BLaER1 (cell line): ENCODE results near the gene CX3CR1.

Experiments
- H3K27ac ChIP-seq: shearing (Covaris generic); formaldehyde crosslinking; 2 replicates; pipeline ENCODE4 v1.8.1; 2022
- H3K27me3 ChIP-seq: shearing (Covaris generic); formaldehyde crosslinking; 2 replicates; pipeline ENCODE4 v1.8.1; 2022
- H3K36me3 ChIP-seq: shearing (Covaris generic); formaldehyde crosslinking; 2 replicates; pipeline ENCODE4 v1.8.1; 2022
- H3K4me1 ChIP-seq: shearing (Covaris generic); formaldehyde crosslinking; 2 replicates; pipeline ENCODE4 v1.8.1; 2022
- H3K4me2 ChIP-seq: shearing (Covaris generic); formaldehyde crosslinking; 2 replicates; pipeline ENCODE4 v1.8.1; 2022
- H3K4me3 ChIP-seq: shearing (Covaris generic); formaldehyde crosslinking; 2 replicates; pipeline ENCODE4 v1.8.1; 2022
- H3K9ac ChIP-seq: shearing (Covaris generic); formaldehyde crosslinking; 2 replicates; pipeline ENCODE4 v1.8.1; 2022
- H3K9me3 ChIP-seq: shearing (Covaris generic); formaldehyde crosslinking; 2 replicates; pipeline ENCODE4 v1.8.1; 2022
- H4K20me1 ChIP-seq: shearing (Covaris generic); formaldehyde crosslinking; 2 replicates; pipeline ENCODE4 v1.8.1; 2022
- Cebpa-rat ChIP-seq: shearing (Covaris generic); IDR thresholded peaks from 2 replicates; pipeline ENCODE4 v1.8.1; 2022

The CX3CR1 gene

GRCh38 chr3:39271363-39271914, 8.4 kb downstream of the CX3CR1 start:
- no peaks in the 10 kb centered on the region for H3K27me3 ChIP-seq
- no peak overlapping the region for H3K9ac ChIP-seq
- H3K4me2 ChIP-seq: no peak overlapping the region
- peaks cover 25% of the 10 kb centered on the region for H3K4me1 ChIP-seq
- no peak overlapping the region for H3K4me3 ChIP-seq
- H3K27ac ChIP-seq: no peak overlapping the region
- no peaks in the 10 kb centered on the region for H3K9me3 ChIP-seq
- no peaks in the 10 kb centered on the region for H3K36me3 ChIP-seq
- no peaks in the 10 kb centered on the region for H4K20me1 ChIP-seq
- TF ChIP-seq Cebpa-rat: no peak

GRCh38 chr3:39269528-39269927, 10.3 kb downstream of the CX3CR1 start:
- TF ChIP-seq Cebpa-rat: no peak
- no peak overlapping the region for H3K4me3 ChIP-seq
- no peaks in the 10 kb centered on the region for H3K36me3 ChIP-seq
- H4K20me1 ChIP-seq: no peaks in the 10 kb centered on the region
- no peak overlapping the region for H3K4me2 ChIP-seq
- H3K9me3 ChIP-seq: no peaks in the 10 kb centered on the region
- H3K9ac ChIP-seq: no peak overlapping the region
- H3K27me3 ChIP-seq: no peaks in the 10 kb centered on the region
- H3K4me1 ChIP-seq: peaks cover 31% of the 10 kb centered on the region
- no peak overlapping the region for H3K27ac ChIP-seq

- Histone ChIP-seq H3K9ac (no peak overlapping the region), H3K4me1 (peaks cover 31% of the 10 kb centered on the region), H3K4me3 (no peak overlapping the region), H4K20me1 (no peaks in the 10 kb centered on the region), H3K36me3 (no peaks in the 10 kb centered on the region), H3K27ac (no peak overlapping the region), H3K4me2 (peak overlapping the region; percentile 72), H3K27me3 (no peaks in the 10 kb centered on the region), H3K9me3 (no peaks in the 10 kb centered on the region)
- TF ChIP-seq Cebpa-rat: no peak
Observed at GRCh38 chr3:39268549-39268900, 11.3 kb downstream of the CX3CR1 start.

GRCh38 chr3:39267631-39268548, 11.9 kb downstream of the CX3CR1 start:
- H3K27me3 ChIP-seq: no peaks in the 10 kb centered on the region
- no peak overlapping the region for H3K4me3 ChIP-seq
- H3K4me1 ChIP-seq: peaks cover 31% of the 10 kb centered on the region
- 0 out of 2 replicates have a peak overlapping the region, but pooled peaks have one; percentile 11 for H3K27ac ChIP-seq
- H3K9me3 ChIP-seq: no peaks in the 10 kb centered on the region
- no peaks in the 10 kb centered on the region for H4K20me1 ChIP-seq
- H3K9ac ChIP-seq: no peak overlapping the region
- no peaks in the 10 kb centered on the region for H3K36me3 ChIP-seq
- peak overlapping the region; percentile 72 for H3K4me2 ChIP-seq
- TF ChIP-seq Cebpa-rat: no peak

- Histone ChIP-seq H3K9me3 (no peaks in the 10 kb centered on the region), H3K36me3 (no peaks in the 10 kb centered on the region)
Observed at GRCh38 chr3:39264053-39264452, 15.8 kb downstream of the CX3CR1 start.

GRCh38 chr3:39263576-39263975, 16.3 kb downstream of the CX3CR1 start:
- Histone ChIP-seq H3K4me3 (no peak overlapping the region), H3K4me2 (no peak overlapping the region)

More at GRCh38 chr3:39264053-39264452, 15.8 kb downstream of the CX3CR1 start:
- Histone ChIP-seq H3K4me2 (no peak overlapping the region), H3K4me3 (no peak overlapping the region), H4K20me1 (no peaks in the 10 kb centered on the region), H3K27me3 (no peaks in the 10 kb centered on the region), H3K27ac (no peak overlapping the region), H3K9ac (no peak overlapping the region), H3K4me1 (peaks cover 53% of the 10 kb centered on the region)
- no peak for TF ChIP-seq Cebpa-rat

GRCh38 chr3:39262846-39263245, 17.0 kb downstream of the CX3CR1 start:
- H3K4me1 ChIP-seq: peaks cover 42% of the 10 kb centered on the region
- no peak for TF ChIP-seq Cebpa-rat
- H3K9me3 ChIP-seq: no peaks in the 10 kb centered on the region
- no peaks in the 10 kb centered on the region for H4K20me1 ChIP-seq
- no peak overlapping the region for H3K9ac ChIP-seq
- no peak overlapping the region for H3K27ac ChIP-seq
- H3K27me3 ChIP-seq: no peaks in the 10 kb centered on the region
- H3K4me3 ChIP-seq: no peak overlapping the region
- H3K36me3 ChIP-seq: no peaks in the 10 kb centered on the region
- H3K4me2 ChIP-seq: no peak overlapping the region

More at GRCh38 chr3:39263576-39263975, 16.3 kb downstream of the CX3CR1 start:
- no peak for TF ChIP-seq Cebpa-rat
- Histone ChIP-seq H3K27me3 (no peaks in the 10 kb centered on the region), H3K36me3 (no peaks in the 10 kb centered on the region), H3K27ac (no peak overlapping the region), H3K9me3 (no peaks in the 10 kb centered on the region), H3K9ac (no peak overlapping the region), H4K20me1 (no peaks in the 10 kb centered on the region), H3K4me1 (peaks cover 49% of the 10 kb centered on the region)

GRCh38 chr3:39261726-39262125, 18.1 kb downstream of the CX3CR1 start:
- Histone ChIP-seq H3K4me3 (no peak overlapping the region), H3K4me2 (peak overlapping the region; percentile 73), H3K27me3 (no peaks in the 10 kb centered on the region), H3K27ac (no peak overlapping the region), H3K9ac (no peak overlapping the region), H3K4me1 (peaks cover 35% of the 10 kb centered on the region), H3K9me3 (no peaks in the 10 kb centered on the region), H3K36me3 (no peaks in the 10 kb centered on the region), H4K20me1 (no peaks in the 10 kb centered on the region)
- TF ChIP-seq Cebpa-rat: no peak

GRCh38 chr3:39260957-39261356, 18.9 kb downstream of the CX3CR1 start:
- H3K9me3 ChIP-seq: no peaks in the 10 kb centered on the region
- H3K27ac ChIP-seq: peak overlapping the region; percentile 45; the same call in 1 of the 2 replicates
- no peak overlapping the region for H3K9ac ChIP-seq
- peak; percentile 97 for TF ChIP-seq Cebpa-rat
- peak overlapping the region; percentile 73 for H3K4me2 ChIP-seq
- H4K20me1 ChIP-seq: no peaks in the 10 kb centered on the region
- no peaks in the 10 kb centered on the region for H3K36me3 ChIP-seq
- H3K27me3 ChIP-seq: no peaks in the 10 kb centered on the region
- H3K4me3 ChIP-seq: no peak overlapping the region
- H3K4me1 ChIP-seq: peaks cover 35% of the 10 kb centered on the region

- Histone ChIP-seq H3K27me3 (no peaks in the 10 kb centered on the region), H3K27ac (no peak overlapping the region), H3K9me3 (no peaks in the 10 kb centered on the region), H3K4me1 (peaks cover 40% of the 10 kb centered on the region), H3K4me2 (peak overlapping the region; percentile 43; the same call in 1 of the 2 replicates), H4K20me1 (no peaks in the 10 kb centered on the region), H3K36me3 (no peaks in the 10 kb centered on the region), H3K9ac (no peak overlapping the region), H3K4me3 (no peak overlapping the region)
- no peak for TF ChIP-seq Cebpa-rat
Observed at GRCh38 chr3:39260318-39260717, 19.5 kb downstream of the CX3CR1 start.
